Measurements from ENCODE around the gene MCM10.
"Not testable (repeated sequence)": the region's sequence is repeated elsewhere in the genome, so short reads cannot be mapped to it uniquely, and the experiment has no call there.

The MCM10 gene

GRCh38 chr10:13225601-13226000, 64.2 kb downstream of the MCM10 start:
- no peak for TF ChIP-seq CTCF (IDR thresholded peaks at IDR 0.05; ENCODE audit: borderline replicate concordance, insufficient read depth, low read depth, low read length)
- H3K4me3 ChIP-seq (ENCODE audit: low read depth, low read length) = no peak overlapping the region

- TF ChIP-seq CTCF (IDR thresholded peaks at IDR 0.05; ENCODE audit: borderline replicate concordance, insufficient read depth, low read depth, low read length) = no peak
- no peak overlapping the region for H3K4me3 ChIP-seq (ENCODE audit: low read depth, low read length)
Observed at GRCh38 chr10:13227031-13227430, 65.7 kb downstream of the MCM10 start.

GRCh38 chr10:13231190-13231589, 69.8 kb downstream of the MCM10 start:
- TF ChIP-seq CTCF (IDR thresholded peaks at IDR 0.05; ENCODE audit: borderline replicate concordance, insufficient read depth, low read depth, low read length) = no peak
- H3K4me3 ChIP-seq (ENCODE audit: low read depth, low read length) = no peak overlapping the region

GRCh38 chr10:13231808-13232207, 70.5 kb downstream of the MCM10 start:
- TF ChIP-seq CTCF (IDR thresholded peaks at IDR 0.05; ENCODE audit: borderline replicate concordance, insufficient read depth, low read depth, low read length) = no peak

GRCh38 chr10:13233358-13233757, 72.0 kb downstream of the MCM10 start:
- no peak overlapping the region for H3K4me3 ChIP-seq (ENCODE audit: low read depth, low read length)
- TF ChIP-seq CTCF (IDR thresholded peaks at IDR 0.05; ENCODE audit: borderline replicate concordance, insufficient read depth, low read depth, low read length) = no peak

More at GRCh38 chr10:13231808-13232207, 70.5 kb downstream of the MCM10 start:
- H3K4me3 ChIP-seq (ENCODE audit: low read depth, low read length) = no peak overlapping the region

GRCh38 chr10:13234172-13234571, 72.8 kb downstream of the MCM10 start, which contains the start of gene UCMA:
TSS of gene UCMA (minus strand) at chr10:13234374. CDS start at chr10:13234258, 116 bp downstream.
- TF ChIP-seq CTCF (IDR thresholded peaks at IDR 0.05; ENCODE audit: borderline replicate concordance, insufficient read depth, low read depth, low read length) = no peak
- no peak within 1 kb of the TSS for H3K4me3 ChIP-seq (ENCODE audit: low read depth, low read length)

GRCh38 chr10:13234736-13235135, 73.4 kb downstream of the MCM10 start:
- H3K4me3 ChIP-seq (ENCODE audit: low read depth, low read length) = not testable (repeated sequence)

- no peak for TF ChIP-seq CTCF (IDR thresholded peaks at IDR 0.05; ENCODE audit: borderline replicate concordance, insufficient read depth, low read depth, low read length)
- H3K4me3 ChIP-seq (ENCODE audit: low read depth, low read length) = no peak overlapping the region
Observed at GRCh38 chr10:13236638-13237037, 75.3 kb downstream of the MCM10 start.
